NT2/D1 (cell line): ENCODE data around the gene EIF4H.
A peak's percentile ranks its signal among the peaks of the same experiment; 100 is the strongest.

ENCODE experiments used
- DNase-seq: peaks from one replicate; pipeline ENCODE4 v3.0.0-alpha.2; 2011; ENCODE audit warnings: low read depth, low spot score
- H3K27me3 ChIP-seq: 2 replicates; pipeline ENCODE4 v1.6.0; 2011; ENCODE audit warnings: mild to moderate bottlenecking; ENCODE audit not compliant: insufficient read length, insufficient read depth
- H3K36me3 ChIP-seq: 2 replicates; pipeline ENCODE4 v1.6.1; 2011; ENCODE audit warnings: mild to moderate bottlenecking, low read length, mixed read lengths; ENCODE audit not compliant: insufficient read depth, insufficient read length
- H3K4me1 ChIP-seq: 2 replicates; pipeline ENCODE4 v1.5.1; 2011; ENCODE audit not compliant: insufficient read depth, insufficient read length
- H3K4me3 ChIP-seq: 2 replicates; pipeline ENCODE4 v1.5.1; 2011; ENCODE audit warnings: low read depth; ENCODE audit not compliant: insufficient read length
- H3K9ac ChIP-seq: 2 replicates; pipeline ENCODE4 v1.6.0; 2011; ENCODE audit warnings: low read depth; ENCODE audit not compliant: insufficient read length
- H3K9me3 ChIP-seq: 2 replicates; pipeline ENCODE4 v1.5.1; 2011; ENCODE audit warnings: mild to moderate bottlenecking, low read length; ENCODE audit not compliant: insufficient read depth
- SUZ12 ChIP-seq: IDR thresholded peaks from 2 replicates; pipeline ENCODE4 v1.6.1; 2011; ENCODE audit not compliant: insufficient read length, insufficient read depth; ENCODE audit errors: extremely low read depth
- YY1 ChIP-seq: IDR thresholded peaks from 2 replicates; pipeline ENCODE4 v1.6.1; 2011; ENCODE audit not compliant: insufficient read length, insufficient read depth
- ZNF274 ChIP-seq: IDR thresholded peaks from 2 replicates; pipeline ENCODE4 v1.6.1; 2011; ENCODE audit warnings: mild to moderate bottlenecking, low read depth, low read length

The EIF4H gene

DNA sequence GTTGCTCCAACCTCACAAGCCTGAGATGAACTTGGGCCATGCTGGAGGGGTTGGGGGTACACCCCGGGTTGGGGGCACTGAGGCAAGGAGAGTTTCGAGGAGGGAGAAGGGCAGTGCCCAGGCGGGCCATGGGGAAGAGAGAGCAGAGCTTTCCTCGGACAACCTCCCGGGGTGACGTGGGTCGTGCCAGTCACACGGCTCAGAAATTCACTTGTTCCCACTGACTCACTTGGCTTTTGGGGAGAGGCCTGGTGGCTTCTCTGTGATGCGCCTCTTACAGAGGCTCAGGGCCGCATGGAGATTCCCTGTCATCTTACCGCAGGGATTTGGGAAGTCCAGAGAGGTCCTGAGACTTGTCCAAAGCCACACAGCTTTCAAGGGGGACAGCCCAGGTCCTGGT, 38.5 kb downstream of the EIF4H start:
- peaks cover 3% of the 10 kb centered on the region for H3K4me1 ChIP-seq
- H3K9me3 ChIP-seq = no peaks in the 10 kb centered on the region
- DNase-seq = no peak
- no peak for TF ChIP-seq SUZ12
- TF ChIP-seq YY1 = no peak
- TF ChIP-seq ZNF274 = no peak
- H3K4me3 ChIP-seq = no peak overlapping the region
- H3K36me3 ChIP-seq = no peaks in the 10 kb centered on the region
- H3K9ac ChIP-seq = no peak overlapping the region
- no peaks in the 10 kb centered on the region for H3K27me3 ChIP-seq

DNA sequence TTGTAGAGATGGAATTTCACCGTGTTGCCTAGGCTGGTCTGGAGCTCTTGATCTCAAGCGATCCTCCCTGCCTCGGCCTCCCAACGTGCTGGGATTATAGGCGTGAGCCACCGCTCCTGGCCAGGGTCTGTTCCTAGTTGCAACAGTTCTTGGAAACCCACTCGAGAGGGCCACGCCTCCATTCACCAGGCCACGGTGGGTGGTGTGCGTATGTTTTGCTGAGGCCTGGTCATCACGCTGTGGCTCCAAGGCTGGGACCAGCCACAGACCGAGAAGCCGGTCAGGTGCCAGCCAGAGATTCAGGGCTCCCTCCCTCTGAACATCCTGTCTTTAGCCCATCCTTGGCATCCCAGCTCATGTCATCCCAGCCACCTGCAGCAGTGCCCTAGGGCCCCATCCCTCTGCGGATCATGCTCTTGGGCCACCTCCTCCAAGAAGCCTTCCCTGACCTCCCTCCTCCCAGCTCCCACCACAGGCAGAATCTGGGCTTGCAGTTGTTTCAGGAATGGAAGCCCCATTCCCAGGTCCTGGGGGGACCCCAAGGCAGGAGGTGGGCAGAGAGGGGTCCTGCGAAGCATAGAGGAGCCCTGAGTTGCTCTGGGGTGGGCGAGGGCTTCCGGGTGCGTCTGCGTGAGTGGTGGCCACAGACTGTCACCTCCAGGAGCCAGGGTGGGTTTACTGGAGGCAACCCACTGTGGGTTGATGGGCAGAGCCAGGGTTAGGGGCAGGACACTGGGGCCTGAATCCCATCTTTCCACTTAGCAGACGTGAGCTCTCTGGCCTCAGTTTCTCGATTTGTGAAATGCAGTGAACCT, 40.9 kb downstream of the EIF4H start:
- TF ChIP-seq ZNF274 = no peak
- TF ChIP-seq SUZ12 = no peak
- no peak for TF ChIP-seq YY1

DNA sequence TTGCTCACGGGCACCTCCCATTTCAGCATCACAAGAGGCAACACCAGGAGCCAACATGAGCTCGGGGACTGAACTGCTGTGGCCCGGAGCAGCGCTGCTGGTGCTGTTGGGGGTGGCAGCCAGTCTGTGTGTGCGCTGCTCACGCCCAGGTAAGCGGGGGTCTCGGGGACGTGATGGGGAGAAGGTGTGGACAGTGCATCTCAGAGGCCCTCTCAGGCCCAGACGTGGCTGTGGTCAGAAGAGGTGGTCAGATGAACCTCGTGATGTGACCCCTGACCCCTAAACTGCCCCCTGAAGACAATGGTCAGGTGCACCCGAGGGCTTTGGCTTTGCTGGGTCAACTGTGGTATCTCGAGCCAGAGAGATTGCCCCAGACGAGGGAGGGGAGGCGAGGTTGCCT, 41.8 kb downstream of the EIF4H start:
- no peaks in the 10 kb centered on the region for H3K27me3 ChIP-seq
- no peak overlapping the region for H3K4me3 ChIP-seq
- H3K36me3 ChIP-seq = no peaks in the 10 kb centered on the region
- no peak overlapping the region for H3K9ac ChIP-seq
- H3K4me1 ChIP-seq = peaks cover 13% of the 10 kb centered on the region
- no peak for DNase-seq
- H3K9me3 ChIP-seq = no peaks in the 10 kb centered on the region
- TF ChIP-seq YY1 (no peak), SUZ12 (no peak), ZNF274 (no peak)

More for the DNA sequence above, 40.9 kb downstream of the EIF4H start:
- no peak overlapping the region for H3K4me3 ChIP-seq
- H3K4me1 ChIP-seq = peaks cover 8% of the 10 kb centered on the region
- no peaks in the 10 kb centered on the region for H3K9me3 ChIP-seq
- DNase-seq = no peak
- H3K27me3 ChIP-seq = no peaks in the 10 kb centered on the region
- no peak overlapping the region for H3K9ac ChIP-seq
- H3K36me3 ChIP-seq = no peaks in the 10 kb centered on the region

DNA sequence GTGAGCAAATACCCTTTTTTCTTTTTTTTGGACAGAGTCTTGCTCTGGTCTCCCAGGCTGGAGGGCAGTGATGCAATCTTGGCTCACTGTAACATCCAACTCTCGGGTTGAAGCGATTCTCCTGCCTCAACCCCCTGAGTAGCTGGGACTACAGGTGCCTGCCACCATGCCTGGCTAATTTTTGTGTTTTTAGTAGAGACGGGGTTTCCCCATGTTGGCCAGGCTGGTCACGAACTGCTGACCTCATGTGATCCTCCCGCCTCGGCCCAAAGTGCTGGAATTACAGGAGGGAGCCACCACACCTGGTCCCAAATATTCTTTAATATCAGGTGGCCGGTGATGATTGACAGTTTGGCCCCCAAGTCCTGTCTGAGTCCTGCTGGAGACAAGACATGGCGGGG, 42.2 kb downstream of the EIF4H start:
- Histone ChIP-seq H3K27me3 (no peaks in the 10 kb centered on the region), H3K4me3 (no peak overlapping the region), H3K36me3 (no peaks in the 10 kb centered on the region), H3K4me1 (peaks cover 13% of the 10 kb centered on the region), H3K9ac (no peak overlapping the region), H3K9me3 (no peaks in the 10 kb centered on the region)
- TF ChIP-seq ZNF274 (no peak), YY1 (no peak), SUZ12 (no peak)
- DNase-seq = no peak

DNA sequence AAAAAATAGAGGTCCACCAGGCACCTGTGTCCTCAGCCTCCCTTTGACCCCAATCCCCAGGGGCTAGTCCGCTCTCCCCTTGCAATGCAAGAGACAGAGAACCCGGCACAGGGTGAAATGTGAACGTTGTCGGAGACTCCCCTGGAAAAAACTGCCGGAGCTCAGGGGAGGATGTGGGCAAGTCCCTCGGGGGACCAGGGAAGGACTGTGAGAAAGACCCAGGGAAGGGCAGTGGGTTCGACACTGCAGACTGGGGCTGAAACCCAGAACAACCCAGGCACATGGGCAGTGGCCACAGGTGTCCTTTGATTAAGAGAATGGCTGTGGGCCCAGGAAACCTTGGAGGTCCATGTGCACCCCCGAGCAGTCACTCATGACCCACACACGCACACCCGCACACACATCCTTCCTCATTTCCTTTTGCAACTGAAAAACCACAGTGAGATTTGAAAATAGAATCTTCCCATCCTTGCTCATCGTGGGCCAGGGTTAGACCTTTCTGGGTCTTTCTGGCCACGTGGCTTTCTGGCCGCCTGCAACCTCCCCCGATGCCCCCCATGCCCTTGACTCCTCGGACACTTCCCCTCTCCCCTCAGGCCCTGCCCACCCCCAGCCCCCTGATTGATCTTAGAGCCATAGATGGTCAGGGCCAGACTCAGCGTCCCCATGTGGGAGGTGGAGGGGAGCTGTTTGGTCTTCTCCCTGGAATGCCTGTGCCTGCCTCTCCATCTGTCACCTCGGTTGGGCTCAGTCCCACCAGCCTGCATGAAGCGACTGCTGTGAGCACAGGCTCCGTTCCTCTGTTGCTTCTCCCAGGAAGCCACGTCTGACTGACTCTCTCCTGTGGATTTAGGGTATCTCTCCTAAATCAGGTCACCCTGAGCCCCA, 43.5 kb downstream of the EIF4H start:
- Histone ChIP-seq H3K36me3 (no peaks in the 10 kb centered on the region), H3K27me3 (no peaks in the 10 kb centered on the region), H3K9ac (no peak overlapping the region), H3K9me3 (no peaks in the 10 kb centered on the region), H3K4me1 (peaks cover 13% of the 10 kb centered on the region), H3K4me3 (no peak overlapping the region)
- DNase-seq = no peak
- TF ChIP-seq ZNF274 = no peak
- no peak for TF ChIP-seq YY1
- no peak for TF ChIP-seq SUZ12

DNA sequence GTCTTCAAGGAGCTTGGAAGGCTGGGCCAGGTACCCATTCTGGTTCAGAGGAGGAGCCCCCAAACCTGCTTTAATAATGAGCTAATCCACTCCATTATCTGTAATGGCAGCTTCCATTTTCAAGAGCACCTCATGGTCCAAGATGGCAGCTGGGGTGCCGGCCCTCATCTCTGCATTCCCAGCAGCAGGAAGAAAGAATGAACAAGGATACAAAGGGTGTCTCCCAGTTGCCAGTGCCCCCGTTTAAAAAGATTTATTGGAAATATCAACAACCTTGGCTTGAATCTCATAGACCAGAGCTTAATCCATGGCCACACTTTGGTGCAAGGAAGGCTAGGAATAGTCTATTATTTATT, 44.2 kb downstream of the EIF4H start:
- H3K4me3 ChIP-seq = no peak overlapping the region
- no peaks in the 10 kb centered on the region for H3K27me3 ChIP-seq
- peaks cover 13% of the 10 kb centered on the region for H3K4me1 ChIP-seq
- no peak overlapping the region for H3K9ac ChIP-seq
- TF ChIP-seq YY1 (no peak), SUZ12 (no peak), ZNF274 (no peak)
- H3K9me3 ChIP-seq = no peaks in the 10 kb centered on the region
- DNase-seq = no peak
- no peaks in the 10 kb centered on the region for H3K36me3 ChIP-seq

DNA sequence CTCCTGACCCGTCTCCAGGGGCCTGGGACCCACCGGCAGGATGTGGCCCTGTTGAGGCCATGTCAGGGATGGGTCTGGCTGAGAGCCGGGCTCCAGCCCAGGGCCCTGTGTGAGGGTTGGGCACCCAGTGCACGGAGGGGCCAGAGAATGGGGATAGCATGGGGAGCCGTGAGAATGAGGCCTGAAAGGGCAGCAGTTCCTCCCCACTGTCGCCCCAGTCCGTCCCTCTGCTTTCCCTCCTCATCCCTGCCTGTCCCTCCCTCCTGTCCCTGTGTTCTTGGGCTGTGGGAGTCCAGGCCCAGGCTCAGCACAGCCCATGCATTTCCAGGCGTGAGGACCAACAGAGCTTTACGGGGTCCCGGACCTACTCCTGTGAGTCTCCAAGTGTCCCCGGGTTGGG, 45.3 kb downstream of the EIF4H start:
- Histone ChIP-seq H3K27me3 (no peaks in the 10 kb centered on the region), H3K9ac (peak overlapping the region; percentile 21), H3K36me3 (peaks cover 8% of the 10 kb centered on the region), H3K9me3 (no peaks in the 10 kb centered on the region), H3K4me3 (no peak overlapping the region), H3K4me1 (peaks cover 15% of the 10 kb centered on the region)
- no peak for TF ChIP-seq SUZ12
- no peak for TF ChIP-seq ZNF274
- no peak for TF ChIP-seq YY1
- no peak for DNase-seq
